Mesodermal cell (in vitro differentiated cells): ENCODE data around the gene SRGAP1.
"Not testable (repeated sequence)": the region's sequence is repeated elsewhere in the genome, so short reads cannot be mapped to it uniquely, and the experiment has no call there.

Experiments
- H3K27ac ChIP-seq: 2 replicates; pipeline ENCODE4 v1.7.0; 2013; ENCODE audit warnings: mild to moderate bottlenecking, low read depth, low read length, moderate library complexity; ENCODE audit not compliant: severe bottlenecking
- H3K36me3 ChIP-seq: 2 replicates; pipeline ENCODE4 v1.7.1; 2013; ENCODE audit warnings: mild to moderate bottlenecking, low read length, moderate library complexity; ENCODE audit not compliant: control insufficient read depth, insufficient read depth
- H3K4me1 ChIP-seq: one replicate; pipeline ENCODE4 v1.7.1; 2013; ENCODE audit warnings: mild to moderate bottlenecking, low read length; ENCODE audit not compliant: insufficient read depth, control insufficient read depth, poor library complexity, severe bottlenecking
- H3K4me3 ChIP-seq: 2 replicates; pipeline ENCODE4 v1.7.0; 2013; ENCODE audit warnings: low read length, control low read depth, mild to moderate bottlenecking; ENCODE audit not compliant: insufficient read depth, poor library complexity, severe bottlenecking; ENCODE audit errors: extremely low read depth
- H3K9me3 ChIP-seq: 2 replicates; pipeline ENCODE4 v1.7.1; 2013; ENCODE audit warnings: mild to moderate bottlenecking, low read length, moderate library complexity; ENCODE audit not compliant: control insufficient read depth
- WGBS, 2 experiments: methylation state at CpG; one replicate each; pipeline ENCODE4 v1.1.5; 2013; ENCODE audit warnings: missing lambda C conversion rate in 2 of 2; ENCODE audit not compliant: insufficient coverage in 2 of 2; 5-methylcytosine and 5-hydroxymethylcytosine counted together

Gene SRGAP1

GRCh38 chr12:63838411-63838810, 6.1 kb upstream of the SRGAP1 start:
- H3K9me3 ChIP-seq: no peaks in the 10 kb centered on the region
- H3K4me3 ChIP-seq: no peak overlapping the region
- WGBS, 2 experiments: 88 to 92% methylated on average over 9 of the region's 9 CpGs
- no peaks in the 10 kb centered on the region for H3K4me1 ChIP-seq
- H3K36me3 ChIP-seq: no peaks in the 10 kb centered on the region
- H3K27ac ChIP-seq: no peak overlapping the region

GRCh38 chr12:63841011-63841410, 3.5 kb upstream of the SRGAP1 start:
- Histone ChIP-seq H3K9me3 (no peaks in the 10 kb centered on the region), H3K36me3 (no peaks in the 10 kb centered on the region), H3K4me3 (no peak overlapping the region), H3K27ac (no peak overlapping the region), H3K4me1 (no peaks in the 10 kb centered on the region)
- WGBS, 2 experiments: 50 to 90% methylated on average over 1 of the region's 3 CpGs

GRCh38 chr12:63841571-63841970, 2.9 kb upstream of the SRGAP1 start:
- no peaks in the 10 kb centered on the region for H3K9me3 ChIP-seq
- H3K4me1 ChIP-seq: no peaks in the 10 kb centered on the region
- H3K36me3 ChIP-seq: no peaks in the 10 kb centered on the region
- no peak overlapping the region for H3K4me3 ChIP-seq
- no peak overlapping the region for H3K27ac ChIP-seq
- 91 to 100% methylated on average over 3 to 4 of the region's 4 CpGs for WGBS, 2 experiments

GRCh38 chr12:63842750-63843149, 1.8 kb upstream of the SRGAP1 start:
- H3K4me3 ChIP-seq: not testable (repeated sequence)
- 88 to 97% methylated on average over 11 to 14 of the region's 17 CpGs for WGBS, 2 experiments

GRCh38 chr12:63843254-63843720, 1.2 kb upstream of the SRGAP1 start:
- Histone ChIP-seq H3K36me3 (no peaks in the 10 kb centered on the region), H3K27ac (peak overlapping the region; percentile 73), H3K9me3 (no peaks in the 10 kb centered on the region), H3K4me3 (peak overlapping the region; percentile 89), H3K4me1 (no peaks in the 10 kb centered on the region)
- WGBS, 2 experiments: 7 to 18% methylated on average over 7 to 26 of the region's 28 CpGs

More at GRCh38 chr12:63842750-63843149, 1.8 kb upstream of the SRGAP1 start:
- not testable (repeated sequence) for H3K4me1 ChIP-seq, H3K9me3 ChIP-seq, H3K36me3 ChIP-seq, H3K27ac ChIP-seq

- H3K36me3 ChIP-seq: peaks cover 1% of the 10 kb centered on the region
- 0 to 1% methylated on average over 64 to 71 of the region's 80 CpGs for WGBS, 2 experiments
- H3K4me1 ChIP-seq: peaks cover 3% of the 10 kb centered on the region
- H3K4me3 ChIP-seq: peak overlapping the region; percentile 89
- H3K27ac ChIP-seq: peak overlapping the region; percentile 73
- H3K9me3 ChIP-seq: no peaks in the 10 kb centered on the region
Observed at GRCh38 chr12:63843721-63844390, 644 bp upstream of the SRGAP1 start.

GRCh38 chr12:63845726-63846125, 1.2 kb downstream of the SRGAP1 start:
- H3K4me1 ChIP-seq: peaks cover 3% of the 10 kb centered on the region
- peaks cover 3% of the 10 kb centered on the region for H3K36me3 ChIP-seq
- H3K27ac ChIP-seq: no peak overlapping the region
- 57 to 75% methylated on average over 1 to 2 of the region's 2 CpGs for WGBS, 2 experiments
- peak overlapping the region; percentile 89 for H3K4me3 ChIP-seq
- no peaks in the 10 kb centered on the region for H3K9me3 ChIP-seq

- no peak overlapping the region for H3K27ac ChIP-seq
- 73 to 95% methylated on average over 3 to 5 of the region's 6 CpGs for WGBS, 2 experiments
- H3K9me3 ChIP-seq: no peaks in the 10 kb centered on the region
- peak overlapping the region; percentile 89 for H3K4me3 ChIP-seq
- peaks cover 3% of the 10 kb centered on the region for H3K36me3 ChIP-seq
- H3K4me1 ChIP-seq: peaks cover 3% of the 10 kb centered on the region
Observed at GRCh38 chr12:63846238-63846967, 1.9 kb downstream of the SRGAP1 start.

- Histone ChIP-seq H3K27ac (no peak overlapping the region), H3K36me3 (peaks cover 3% of the 10 kb centered on the region), H3K9me3 (no peaks in the 10 kb centered on the region), H3K4me1 (peaks cover 3% of the 10 kb centered on the region), H3K4me3 (no peak overlapping the region)
- 90% methylated on average over 4 of the region's 4 CpGs; no CpG with 5 or more reads in 1 of the 2 experiments for WGBS, 2 experiments
Observed at GRCh38 chr12:63848450-63848849, 4.0 kb downstream of the SRGAP1 start.

GRCh38 chr12:63849106-63849620, 4.7 kb downstream of the SRGAP1 start:
- no peak overlapping the region for H3K27ac ChIP-seq
- WGBS, 2 experiments: 100% methylated on average over 1 of the region's 1 CpG

GRCh38 chr12:63849641-63850040, 5.1 kb downstream of the SRGAP1 start:
- H3K9me3 ChIP-seq: no peaks in the 10 kb centered on the region
- no peak overlapping the region for H3K27ac ChIP-seq
- no peak overlapping the region for H3K4me3 ChIP-seq
- no CpG with 5 or more reads among the region's 4 CpGs for WGBS, 2 experiments
- H3K36me3 ChIP-seq: peaks cover 3% of the 10 kb centered on the region
- peaks cover 3% of the 10 kb centered on the region for H3K4me1 ChIP-seq

More at GRCh38 chr12:63849106-63849620, 4.7 kb downstream of the SRGAP1 start:
- H3K4me3 ChIP-seq: no peak overlapping the region
- peaks cover 3% of the 10 kb centered on the region for H3K36me3 ChIP-seq
- H3K4me1 ChIP-seq: peaks cover 3% of the 10 kb centered on the region
- H3K9me3 ChIP-seq: no peaks in the 10 kb centered on the region
